Central memory CD8-positive, alpha-beta T cell (primary cell): ENCODE data around the gene PRAMEF33.
"Not testable (repeated sequence)": the region's sequence is repeated elsewhere in the genome, so short reads cannot be mapped to it uniquely, and the experiment has no call there.

Experiments used
- ATAC-seq: fragments of 150-1000 bp; cut with Tn5 transposase; replicated peaks from 2 replicates; pipeline ENCODE4 v1.10.0; 2022; ENCODE audit warnings: mild to moderate bottlenecking, moderate FRiP score, moderate number of reproducible peaks; ENCODE audit not compliant: poor library complexity, severe bottlenecking; ENCODE audit errors: extremely low read depth
- DNase-seq, 2 donors: peaks; one replicate each; pipeline ENCODE4 v3.0.0; 2021; ENCODE audit warnings: low spot score in 2 of 2
- H3K27ac Mint-ChIP-seq: one replicate; pipeline ENCODE4 v1.8.0; 2022; ENCODE audit warnings: low read depth, mild to moderate bottlenecking, moderate library complexity, mixed read lengths
- H3K27me3 Mint-ChIP-seq: one replicate; pipeline ENCODE4 v1.8.0; 2022; ENCODE audit warnings: mixed read lengths
- H3K36me3 Mint-ChIP-seq: one replicate; pipeline ENCODE4 v1.8.0; 2022; ENCODE audit warnings: mild to moderate bottlenecking, moderate library complexity, mixed read lengths; ENCODE audit not compliant: insufficient read depth
- H3K4me1 Mint-ChIP-seq: one replicate; pipeline ENCODE4 v1.8.0; 2022; ENCODE audit warnings: mixed read lengths
- H3K4me3 Mint-ChIP-seq: one replicate; pipeline ENCODE4 v1.8.0; 2022; ENCODE audit warnings: mild to moderate bottlenecking, moderate library complexity, mixed read lengths
- H3K9me3 Mint-ChIP-seq: one replicate; pipeline ENCODE4 v1.8.0; 2022; ENCODE audit warnings: mixed read lengths

The PRAMEF33 gene

DNA sequence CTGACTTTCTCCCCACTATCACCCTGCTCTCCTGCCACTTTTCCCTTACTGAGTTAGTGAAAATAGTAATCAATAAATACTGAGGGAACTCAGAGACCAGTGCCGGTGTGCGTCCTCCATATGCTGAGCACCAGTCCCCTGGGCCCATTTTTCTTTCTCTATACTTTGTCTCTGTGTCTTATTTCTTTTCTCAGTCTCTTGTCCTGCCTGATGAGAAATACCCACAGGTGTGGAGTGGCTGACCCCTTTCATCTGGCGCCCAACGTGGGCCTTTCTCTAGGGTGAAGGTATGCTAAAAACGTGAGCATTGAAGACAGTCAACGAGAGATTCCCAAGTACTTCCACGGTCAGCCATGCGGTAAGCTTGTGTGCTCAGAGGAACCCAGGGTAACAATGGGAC, 50.1 kb downstream of the PRAMEF33 start:
- H3K27ac Mint-ChIP-seq = not testable (repeated sequence)

GRCh38 chr1:13354475-13354874, 51.1 kb downstream of the PRAMEF33 start:
- H3K27me3 Mint-ChIP-seq, H3K27ac Mint-ChIP-seq, H3K36me3 Mint-ChIP-seq, H3K9me3 Mint-ChIP-seq, DNase-seq, H3K4me1 Mint-ChIP-seq, ATAC-seq, H3K4me3 Mint-ChIP-seq: not testable (repeated sequence)

More for the DNA sequence above, 50.1 kb downstream of the PRAMEF33 start:
- not testable (repeated sequence) for H3K27me3 Mint-ChIP-seq, DNase-seq, H3K4me1 Mint-ChIP-seq, ATAC-seq, H3K9me3 Mint-ChIP-seq, H3K4me3 Mint-ChIP-seq, H3K36me3 Mint-ChIP-seq

DNA sequence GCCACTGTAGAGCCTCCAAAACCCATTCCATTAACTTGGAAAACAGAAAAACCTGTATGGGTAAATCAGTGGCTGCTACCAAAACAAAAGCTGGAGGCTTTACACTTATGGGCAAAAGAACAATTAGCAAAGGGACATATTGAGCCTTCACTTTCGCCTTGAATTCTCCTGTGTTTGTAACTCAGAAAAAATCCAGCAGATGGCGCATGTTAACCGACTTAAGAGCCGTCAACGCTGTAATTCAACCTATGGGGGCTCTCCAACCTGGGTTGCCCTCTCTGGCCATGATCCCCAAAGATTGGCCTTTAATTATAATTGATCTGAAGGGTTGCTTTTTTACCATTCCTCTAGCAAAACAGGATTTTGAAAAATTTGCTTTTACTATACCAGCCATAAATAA, 53.4 kb downstream of the PRAMEF33 start:
- H3K4me3 Mint-ChIP-seq, H3K27me3 Mint-ChIP-seq, ATAC-seq, DNase-seq, H3K27ac Mint-ChIP-seq, H3K9me3 Mint-ChIP-seq, H3K36me3 Mint-ChIP-seq, H3K4me1 Mint-ChIP-seq: not testable (repeated sequence)
